ENCODE data around the gene TTC17.

Gene TTC17

DNA sequence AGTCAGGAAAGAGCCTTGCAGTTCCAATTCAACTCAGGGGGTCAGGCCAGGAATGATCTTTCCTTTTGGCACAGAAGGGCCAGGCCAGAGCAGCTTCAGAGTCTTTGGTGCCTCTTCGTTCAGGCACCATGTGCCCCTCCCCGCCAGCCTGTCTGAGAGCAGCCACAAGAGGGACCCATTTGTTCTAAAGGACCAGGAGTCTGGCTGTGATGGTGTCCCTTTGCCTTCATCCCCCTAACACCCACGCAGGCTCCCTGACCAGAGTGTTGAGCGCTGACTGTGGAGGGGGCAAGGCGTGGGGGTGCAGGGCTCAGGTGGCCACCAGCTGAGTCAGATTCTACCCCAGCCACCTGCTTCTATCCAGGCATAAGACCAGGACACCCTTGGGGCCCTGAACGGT lies 156.4 kb downstream of the TTC17 start:
- TF ChIP-seq, protein P1, sequence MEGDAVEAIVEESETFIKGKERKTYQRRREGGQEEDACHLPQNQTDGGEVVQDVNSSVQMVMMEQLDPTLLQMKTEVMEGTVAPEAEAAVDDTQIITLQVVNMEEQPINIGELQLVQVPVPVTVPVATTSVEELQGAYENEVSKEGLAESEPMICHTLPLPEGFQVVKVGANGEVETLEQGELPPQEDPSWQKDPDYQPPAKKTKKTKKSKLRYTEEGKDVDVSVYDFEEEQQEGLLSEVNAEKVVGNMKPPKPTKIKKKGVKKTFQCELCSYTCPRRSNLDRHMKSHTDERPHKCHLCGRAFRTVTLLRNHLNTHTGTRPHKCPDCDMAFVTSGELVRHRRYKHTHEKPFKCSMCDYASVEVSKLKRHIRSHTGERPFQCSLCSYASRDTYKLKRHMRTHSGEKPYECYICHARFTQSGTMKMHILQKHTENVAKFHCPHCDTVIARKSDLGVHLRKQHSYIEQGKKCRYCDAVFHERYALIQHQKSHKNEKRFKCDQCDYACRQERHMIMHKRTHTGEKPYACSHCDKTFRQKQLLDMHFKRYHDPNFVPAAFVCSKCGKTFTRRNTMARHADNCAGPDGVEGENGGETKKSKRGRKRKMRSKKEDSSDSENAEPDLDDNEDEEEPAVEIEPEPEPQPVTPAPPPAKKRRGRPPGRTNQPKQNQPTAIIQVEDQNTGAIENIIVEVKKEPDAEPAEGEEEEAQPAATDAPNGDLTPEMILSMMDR (conservative IDR thresholded peaks at IDR 0.05; ENCODE audit: low read length) = no peak; the same call in 1 of the 2 replicates
- H3K4me3 ChIP-seq (ENCODE audit: low read length) = no peak overlapping the region
- DNase-seq (ENCODE audit: low read depth) = no peak

DNA sequence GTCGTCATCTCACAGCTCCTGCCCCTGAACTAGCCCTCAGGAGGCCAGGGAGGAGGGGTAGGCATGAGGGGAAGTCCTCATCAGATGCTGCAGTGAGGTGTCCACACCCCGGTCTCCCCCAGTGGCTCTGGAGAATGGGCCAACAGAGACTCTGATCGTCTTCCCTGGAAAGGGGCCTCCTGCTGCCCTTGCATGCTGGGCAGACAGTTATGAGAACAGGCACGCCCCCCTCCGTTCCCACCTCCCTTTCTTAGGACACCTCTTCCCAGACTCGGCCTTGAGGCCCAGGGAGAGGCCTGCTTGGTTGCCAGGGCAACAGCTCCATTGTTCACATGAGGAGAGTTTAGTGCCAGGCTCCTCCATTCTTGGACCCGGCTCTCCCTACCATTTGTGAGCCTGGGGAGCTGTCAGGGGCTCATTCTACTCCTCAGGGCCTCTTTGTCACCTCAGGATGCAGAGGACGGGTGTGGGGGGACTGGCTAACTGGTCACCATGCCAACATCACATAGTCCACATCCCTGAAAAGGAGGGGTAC lies 157.7 kb downstream of the TTC17 start:
- no peak for DNase-seq (ENCODE audit: low read depth)
- no peak overlapping the region for H3K4me3 ChIP-seq (ENCODE audit: low read length)
- TF ChIP-seq, protein P1 (conservative IDR thresholded peaks at IDR 0.05; ENCODE audit: low read length) = no peak

DNA sequence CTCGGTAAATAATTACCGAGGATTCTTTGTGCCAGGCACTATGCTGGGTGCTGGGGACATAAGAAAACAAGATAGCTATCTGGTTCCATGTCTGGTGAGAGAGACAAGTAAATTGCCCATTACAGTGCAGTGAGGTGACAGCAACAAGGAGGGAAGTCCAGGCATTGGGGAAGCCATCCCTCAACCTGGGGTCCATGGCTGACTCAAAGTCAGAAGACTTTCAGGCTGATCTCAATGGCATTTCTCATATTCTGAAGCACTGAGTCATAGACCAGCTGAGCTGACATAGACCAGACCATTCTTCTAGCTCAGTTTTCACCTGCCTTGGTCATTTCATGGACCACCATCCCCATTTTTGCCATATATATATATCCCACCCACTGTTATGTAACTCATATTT lies 158.8 kb downstream of the TTC17 start:
- DNase-seq (ENCODE audit: low read depth) = peak; percentile 8
- TF ChIP-seq, protein P1 (conservative IDR thresholded peaks at IDR 0.05; ENCODE audit: low read length) = no peak
- H3K4me3 ChIP-seq (ENCODE audit: low read length) = no peak overlapping the region

DNA sequence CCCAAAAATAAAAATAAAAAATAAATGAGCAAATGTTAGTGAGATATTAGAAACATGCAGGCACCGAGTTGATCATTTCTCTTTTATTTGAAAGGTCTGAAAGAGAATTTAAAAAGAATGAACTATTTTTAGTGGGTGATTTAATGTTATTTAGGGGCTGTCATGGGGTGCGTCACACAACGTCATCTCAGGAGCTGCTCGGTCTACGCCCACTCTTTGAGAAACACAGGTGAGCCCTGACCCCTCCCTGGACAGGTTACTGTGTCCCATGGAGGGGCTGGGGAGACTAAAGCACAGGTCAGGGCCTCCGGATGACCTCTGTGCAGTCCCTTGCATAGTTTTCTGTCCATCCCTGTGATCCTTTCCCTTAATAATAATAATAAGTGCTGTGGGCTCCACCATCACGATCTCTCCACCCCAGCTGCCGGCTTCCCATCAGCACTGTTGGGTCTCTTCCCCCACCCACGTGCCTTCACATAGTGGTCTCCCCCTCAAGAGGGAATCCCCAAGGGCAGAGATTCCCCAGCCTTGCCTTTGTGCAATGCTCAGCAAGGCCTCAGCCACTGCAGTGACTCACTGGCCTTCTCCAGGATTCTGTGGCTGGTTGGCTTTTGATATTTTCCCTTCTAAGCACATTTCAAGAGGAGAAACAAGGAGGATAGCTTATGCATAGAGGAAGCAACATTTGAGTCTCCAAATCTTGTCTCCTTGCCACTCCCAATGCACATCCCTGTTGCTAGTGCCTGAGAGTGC lies 159.9 kb downstream of the TTC17 start:
- TF ChIP-seq, protein P1 (conservative IDR thresholded peaks at IDR 0.05; ENCODE audit: low read length) = no peak
- DNase-seq (ENCODE audit: low read depth) = peak; percentile 26
- H3K4me3 ChIP-seq (ENCODE audit: low read length) = no peak overlapping the region

DNA sequence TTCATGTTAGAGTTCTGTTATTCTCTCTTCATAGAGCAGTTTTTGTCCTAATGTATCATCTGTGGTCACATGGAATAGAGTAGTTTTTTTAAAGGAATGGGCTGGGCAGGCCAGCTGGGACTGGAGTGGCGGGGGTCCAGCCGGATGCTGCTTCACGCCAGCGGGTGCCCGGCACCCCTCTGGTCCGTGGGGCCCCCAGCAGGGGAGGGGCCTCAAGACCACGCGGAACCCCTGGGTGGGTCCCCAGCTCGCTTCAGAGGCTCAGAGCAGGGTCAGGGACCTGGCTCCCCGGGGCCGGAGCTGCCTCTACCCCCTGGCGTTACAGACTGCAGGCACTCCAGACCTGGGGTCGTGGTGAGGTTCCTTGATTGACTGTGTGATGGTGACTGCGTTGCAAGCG lies 162.8 kb downstream of the TTC17 start:
- TF ChIP-seq, protein P1 (conservative IDR thresholded peaks at IDR 0.05; ENCODE audit: low read length) = no peak
- H3K4me3 ChIP-seq (ENCODE audit: low read length) = no peak overlapping the region
- no peak for DNase-seq (ENCODE audit: low read depth)

DNA sequence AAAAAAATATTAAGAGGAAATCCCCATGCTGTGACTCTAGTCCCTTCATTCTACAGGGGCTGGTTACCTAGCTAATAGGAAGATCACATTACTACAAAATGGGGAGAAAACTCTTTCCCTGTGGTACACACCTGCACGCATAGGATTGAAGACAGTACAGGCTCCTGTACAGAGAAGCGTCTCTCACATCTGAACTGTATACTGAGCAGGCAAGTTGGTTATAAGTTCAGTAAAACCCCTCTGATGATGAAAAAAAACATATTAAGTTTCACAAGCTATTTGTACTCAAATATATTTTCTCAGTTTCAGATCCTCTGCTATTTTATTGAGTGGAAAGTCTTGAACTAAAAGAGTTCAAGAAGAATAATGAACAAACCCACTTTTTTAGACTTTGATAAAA lies 164.9 kb downstream of the TTC17 start:
- TF ChIP-seq, protein P1 (conservative IDR thresholded peaks at IDR 0.05; ENCODE audit: low read length) = no peak
- DNase-seq (ENCODE audit: low read depth) = no peak
- no peak overlapping the region for H3K4me3 ChIP-seq (ENCODE audit: low read length)

DNA sequence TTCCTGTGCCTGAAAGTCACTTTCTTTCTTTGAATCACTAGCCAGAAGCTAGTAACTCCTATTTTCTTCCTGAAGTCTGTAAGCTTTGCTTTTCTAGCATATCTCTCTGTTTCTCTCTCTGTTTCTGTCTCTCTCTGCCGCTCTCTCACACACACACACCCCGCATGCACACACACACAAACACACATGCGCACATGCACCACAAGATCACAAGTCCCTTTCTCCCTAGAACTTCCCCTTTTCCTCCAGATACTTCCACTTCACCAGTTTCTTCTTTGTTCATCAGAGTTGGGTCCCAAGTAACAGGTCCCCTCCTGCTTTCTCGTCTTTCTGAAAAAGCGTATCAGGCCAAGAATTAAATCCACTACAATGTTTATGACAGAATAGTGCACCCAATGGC lies 173.3 kb downstream of the TTC17 start:
- no peak overlapping the region for H3K4me3 ChIP-seq (ENCODE audit: low read length)
- TF ChIP-seq, protein P1 (conservative IDR thresholded peaks at IDR 0.05; ENCODE audit: low read length) = no peak
- DNase-seq (ENCODE audit: low read depth) = no peak

All from AG10803 (cell line).